WERI-Rb-1 (cell line): Measurements from ENCODE around the gene TPRG1L.

Experiments used
- DNase-seq: peaks from one replicate; pipeline ENCODE4 v3.0.0-alpha.2; 2020
- H3K27ac ChIP-seq: fragments of 250-450 bp; sonication (Bioruptor Pico); 2 replicates; pipeline ENCODE4 v1.5.1; 2020; ENCODE audit warnings: mild to moderate bottlenecking, moderate library complexity
- H3K27me3 ChIP-seq: fragments of 250-450 bp; sonication (Bioruptor Pico); 2 replicates; pipeline ENCODE4 v1.5.1; 2021; ENCODE audit warnings: mild to moderate bottlenecking, low read depth, moderate library complexity; ENCODE audit not compliant: insufficient read depth, severe bottlenecking
- H3K36me3 ChIP-seq: fragments of 250-450 bp; sonication (Bioruptor Pico); 2 replicates; pipeline ENCODE4 v1.5.1; 2020; ENCODE audit warnings: mild to moderate bottlenecking, moderate library complexity
- H3K4me3 ChIP-seq: 2 replicates; pipeline ENCODE4 v1.5.1; 2011; ENCODE audit warnings: low read depth, mild to moderate bottlenecking, control low read depth, low read length
- H3K9me3 ChIP-seq: fragments of 250-450 bp; sonication (Bioruptor Pico); 2 replicates; pipeline ENCODE4 v1.5.1; 2021; ENCODE audit warnings: mild to moderate bottlenecking, moderate library complexity; ENCODE audit not compliant: severe bottlenecking
- CTCF ChIP-seq: IDR thresholded peaks from 2 replicates; pipeline ENCODE4 v1.5.1; 2011; ENCODE audit warnings: low read depth, mild to moderate bottlenecking, control low read depth, inconsistent platforms, low read length

TPRG1L gene

GRCh38 chr1:3645666-3646355 is 21.0 kb downstream of the TPRG1L start:
- Histone ChIP-seq H3K36me3 (peaks cover 37% of the 10 kb centered on the region), H3K27ac (no peak overlapping the region), H3K4me3 (no peak overlapping the region), H3K27me3 (no peaks in the 10 kb centered on the region), H3K9me3 (peaks cover 4% of the 10 kb centered on the region)
- no peak for TF ChIP-seq CTCF
- DNase-seq: no peak

- no peak for TF ChIP-seq CTCF
- Histone ChIP-seq H3K36me3 (peaks cover 37% of the 10 kb centered on the region), H3K27ac (no peak overlapping the region)
Observed at GRCh38 chr1:3646596-3646995, 21.8 kb downstream of the TPRG1L start.

GRCh38 chr1:3649342-3650247 is 24.8 kb downstream of the TPRG1L start, which contains the start of gene WRAP73:
WRAP73 (minus strand) TSS chr1:3650103; CDS start chr1:3649999, 104 bp downstream.
- TF ChIP-seq CTCF: peak; percentile 31; the same call in 1 of the 2 replicates
- peaks cover 9% of the 10 kb centered on the region for H3K9me3 ChIP-seq
- peak within 1 kb of the TSS; percentile 74 for H3K27ac ChIP-seq
- H3K36me3 ChIP-seq: peaks cover 40% of the 10 kb centered on the region
- DNase-seq: peak; percentile 89
- H3K27me3 ChIP-seq: no peaks in the 10 kb centered on the region
- peak within 1 kb of the TSS; percentile 94 for H3K4me3 ChIP-seq

More at GRCh38 chr1:3646596-3646995, 21.8 kb downstream of the TPRG1L start:
- no peaks in the 10 kb centered on the region for H3K27me3 ChIP-seq
- DNase-seq: no peak
- H3K4me3 ChIP-seq: no peak overlapping the region
- peaks cover 9% of the 10 kb centered on the region for H3K9me3 ChIP-seq

- TF ChIP-seq CTCF: no peak
- Histone ChIP-seq H3K27ac (no peak overlapping the region), H3K36me3 (peaks cover 41% of the 10 kb centered on the region), H3K4me3 (peak overlapping the region; percentile 94; the same call in 1 of the 2 replicates), H3K9me3 (peaks cover 9% of the 10 kb centered on the region), H3K27me3 (no peaks in the 10 kb centered on the region)
- no peak for DNase-seq
Observed at GRCh38 chr1:3650248-3651025, 25.6 kb downstream of the TPRG1L start.

GRCh38 chr1:3651026-3651929 is 26.5 kb downstream of the TPRG1L start:
- peaks cover 36% of the 10 kb centered on the region for H3K36me3 ChIP-seq
- H3K27ac ChIP-seq: peak overlapping the region; percentile 95
- no peak overlapping the region for H3K4me3 ChIP-seq
- H3K27me3 ChIP-seq: no peaks in the 10 kb centered on the region
- DNase-seq: no peak
- TF ChIP-seq CTCF: no peak
- H3K9me3 ChIP-seq: peaks cover 9% of the 10 kb centered on the region
